GM19238 (cell line): ENCODE results near the gene ALKBH8.
"Not testable (repeated sequence)": the region's sequence is repeated elsewhere in the genome, so short reads cannot be mapped to it uniquely, and the experiment has no call there.

Experiments used
- DNase-seq: peaks from one replicate; pipeline ENCODE4 v3.0.0; 2011; ENCODE audit warnings: low spot score; ENCODE audit not compliant: insufficient read length

Gene ALKBH8

GRCh38 chr11:107565219-107565937 is at the start of gene ALKBH8:
Gene ALKBH8 (minus strand): TSS chr11:107565735. CDS start chr11:107560893, 4,842 bp downstream.
- DNase-seq, result peak; percentile 47

GRCh38 chr11:107612445-107612844 is 46.9 kb upstream of the ALKBH8 start:
- no peak for DNase-seq

GRCh38 chr11:107609400-107610218 is 44.1 kb upstream of the ALKBH8 start:
- no peak for DNase-seq

- DNase-seq, result no peak
Observed at GRCh38 chr11:107608809-107609208, 43.3 kb upstream of the ALKBH8 start.

GRCh38 chr11:107606141-107606540 is 40.6 kb upstream of the ALKBH8 start:
- DNase-seq, result no peak

GRCh38 chr11:107605061-107606006 is 39.8 kb upstream of the ALKBH8 start:
- no peak for DNase-seq

GRCh38 chr11:107598225-107599139 is 32.9 kb upstream of the ALKBH8 start:
- DNase-seq, result no peak

GRCh38 chr11:107594736-107595135 is 29.2 kb upstream of the ALKBH8 start:
- no peak for DNase-seq

GRCh38 chr11:107593951-107594350 is 28.4 kb upstream of the ALKBH8 start:
- no peak for DNase-seq

- DNase-seq, result no peak
Observed at GRCh38 chr11:107592813-107593212, 27.3 kb upstream of the ALKBH8 start.

- no peak for DNase-seq
Observed at GRCh38 chr11:107592231-107592590, 26.7 kb upstream of the ALKBH8 start.

GRCh38 chr11:107591378-107592230 is 26.1 kb upstream of the ALKBH8 start:
- no peak for DNase-seq

- DNase-seq, result peak; percentile 16
Observed at GRCh38 chr11:107590460-107591377, 25.2 kb upstream of the ALKBH8 start, which contains the start of gene ELMOD1. Gene ELMOD1 (plus strand): TSS chr11:107591147. CDS start chr11:107618190, 27,043 bp downstream.

GRCh38 chr11:107587306-107587979 is 21.9 kb upstream of the ALKBH8 start:
- DNase-seq, result no peak

- DNase-seq, result no peak
Observed at GRCh38 chr11:107583629-107584195, 18.2 kb upstream of the ALKBH8 start.

GRCh38 chr11:107581147-107581546 is 15.6 kb upstream of the ALKBH8 start:
- DNase-seq, result no peak

- not testable (repeated sequence) for DNase-seq
Observed at GRCh38 chr11:107579169-107579568, 13.6 kb upstream of the ALKBH8 start.
